PC-9 (cell line): ENCODE data around the gene CCL22.

Experiments used
- EZH2 ChIP-seq: fragments of 200-600 bp; sonication (generic); IDR thresholded peaks from 2 replicates; pipeline ENCODE4 v1.8.0; 2017; ENCODE audit warnings: antibody characterized with exemption, low read depth
- TF ChIP-seq, protein P1 (sequence below): fragments of 200-600 bp; sonication (generic); conservative IDR thresholded peaks from 2 replicates; pipeline ENCODE4 v1.6.1; 2017; ENCODE audit warnings: mixed run types, antibody characterized with exemption, mild to moderate bottlenecking, moderate library complexity

DNA sequence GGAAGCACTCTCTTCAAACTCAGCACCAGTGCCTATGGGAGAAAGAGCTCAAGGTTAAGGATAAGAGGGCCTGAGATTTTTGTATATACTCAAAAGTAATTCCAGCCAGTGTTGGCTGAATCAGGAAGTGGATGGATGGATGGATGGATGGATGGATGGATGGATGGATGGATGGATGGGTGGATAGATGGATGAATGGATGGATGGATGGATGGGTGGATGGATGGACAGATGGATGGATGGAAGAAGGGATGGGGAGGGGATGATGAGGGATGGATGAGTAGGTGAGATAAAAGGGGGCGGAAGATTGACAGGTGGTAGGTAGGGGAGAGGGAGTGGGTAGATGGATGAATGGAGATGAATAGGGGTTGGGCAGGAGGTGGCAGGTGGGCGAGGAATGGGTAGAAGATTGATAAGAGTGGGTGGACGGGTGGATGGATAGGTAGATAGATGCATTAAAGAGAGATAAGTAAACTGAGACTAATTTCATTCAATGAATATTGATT lies 17.8 kb downstream of the CCL22 start:
- TF ChIP-seq, protein P1, sequence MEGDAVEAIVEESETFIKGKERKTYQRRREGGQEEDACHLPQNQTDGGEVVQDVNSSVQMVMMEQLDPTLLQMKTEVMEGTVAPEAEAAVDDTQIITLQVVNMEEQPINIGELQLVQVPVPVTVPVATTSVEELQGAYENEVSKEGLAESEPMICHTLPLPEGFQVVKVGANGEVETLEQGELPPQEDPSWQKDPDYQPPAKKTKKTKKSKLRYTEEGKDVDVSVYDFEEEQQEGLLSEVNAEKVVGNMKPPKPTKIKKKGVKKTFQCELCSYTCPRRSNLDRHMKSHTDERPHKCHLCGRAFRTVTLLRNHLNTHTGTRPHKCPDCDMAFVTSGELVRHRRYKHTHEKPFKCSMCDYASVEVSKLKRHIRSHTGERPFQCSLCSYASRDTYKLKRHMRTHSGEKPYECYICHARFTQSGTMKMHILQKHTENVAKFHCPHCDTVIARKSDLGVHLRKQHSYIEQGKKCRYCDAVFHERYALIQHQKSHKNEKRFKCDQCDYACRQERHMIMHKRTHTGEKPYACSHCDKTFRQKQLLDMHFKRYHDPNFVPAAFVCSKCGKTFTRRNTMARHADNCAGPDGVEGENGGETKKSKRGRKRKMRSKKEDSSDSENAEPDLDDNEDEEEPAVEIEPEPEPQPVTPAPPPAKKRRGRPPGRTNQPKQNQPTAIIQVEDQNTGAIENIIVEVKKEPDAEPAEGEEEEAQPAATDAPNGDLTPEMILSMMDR: no peak
- no peak for TF ChIP-seq EZH2
